Measurements from ENCODE around the gene ZNF248.
"Not testable (repeated sequence)": the region's sequence is repeated elsewhere in the genome, so short reads cannot be mapped to it uniquely, and the experiment has no call there.

ZNF248 gene

DNA sequence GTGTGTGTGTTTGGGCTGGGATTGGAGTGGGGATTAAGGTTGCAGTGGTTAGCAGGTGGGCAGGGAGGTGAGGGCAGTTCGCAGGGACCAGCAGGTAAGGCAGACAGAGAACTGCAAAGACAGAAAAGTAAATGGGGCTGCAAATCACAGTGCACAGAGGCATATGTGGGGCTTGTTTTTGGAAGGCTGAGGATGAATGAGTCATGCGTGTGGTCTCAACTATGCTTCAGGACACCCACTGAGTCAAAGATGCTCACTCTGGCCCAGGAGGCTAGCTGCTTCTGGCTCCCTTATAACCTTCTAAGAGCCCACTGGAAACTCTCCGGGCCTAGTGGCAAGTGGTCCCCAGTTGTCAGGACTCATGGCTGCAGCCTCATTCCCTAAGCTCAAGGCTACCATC is 118.2 kb downstream of the ZNF248 start:
- no peak for DNase-seq

DNA sequence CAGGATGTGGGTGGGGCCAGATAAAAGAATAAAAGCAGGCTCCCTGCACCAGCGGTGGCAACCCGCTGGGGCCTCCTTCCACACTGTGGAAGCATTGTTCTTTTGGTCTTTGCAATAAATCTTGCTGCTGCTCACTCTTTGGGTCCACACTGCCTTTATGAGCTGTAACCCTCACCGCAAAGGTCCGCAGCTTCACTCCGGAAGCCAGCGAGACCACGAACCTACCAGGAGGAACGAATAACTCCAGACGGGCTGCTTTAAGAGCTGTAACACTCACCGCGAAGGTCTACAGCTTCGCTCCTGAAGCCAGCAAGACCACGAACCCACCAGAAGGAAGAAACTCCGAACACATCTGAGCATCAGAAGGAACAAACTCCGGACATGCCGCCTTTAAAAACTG is 119.2 kb downstream of the ZNF248 start:
- not testable (repeated sequence) for DNase-seq

DNA sequence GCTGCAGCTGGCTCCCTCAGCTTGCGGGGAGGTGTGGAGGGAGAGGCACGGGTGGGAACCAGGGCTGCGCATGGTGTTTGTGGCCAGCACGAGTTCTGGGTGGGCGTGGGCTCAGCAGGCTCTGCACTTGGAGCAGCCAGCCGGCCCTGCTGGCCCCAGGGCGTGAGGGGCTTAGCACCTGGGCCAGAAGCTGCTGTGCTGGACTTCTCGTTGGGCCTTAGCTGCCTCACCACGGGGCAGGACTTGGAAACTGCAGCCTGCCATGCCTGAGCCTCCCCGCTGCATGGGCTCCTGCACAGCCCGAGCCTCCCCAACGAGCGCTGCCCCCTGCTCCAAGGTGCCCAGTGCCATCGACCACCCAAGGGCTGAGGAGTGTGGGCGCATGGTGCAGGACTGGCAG is 120.1 kb downstream of the ZNF248 start:
- DNase-seq: no peak

DNA sequence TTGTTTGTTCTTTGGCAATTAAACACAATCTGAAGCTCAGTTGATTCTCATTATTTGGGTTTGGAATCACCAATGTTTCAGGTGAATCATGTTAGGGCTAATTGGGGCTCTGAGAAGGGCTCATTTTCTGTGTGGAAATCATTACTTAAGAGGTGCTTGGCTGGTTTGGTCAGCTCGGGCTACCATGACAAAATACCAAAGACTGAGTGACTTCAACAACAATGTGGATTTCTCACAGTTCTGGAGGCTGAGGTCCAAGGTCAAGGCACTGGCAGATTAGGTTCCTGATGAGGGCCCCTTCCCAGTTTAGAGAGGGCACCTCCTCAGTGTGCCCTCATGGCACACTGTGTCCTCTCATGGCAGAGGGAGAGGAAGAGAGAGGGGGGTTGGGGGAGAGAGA is 121.3 kb downstream of the ZNF248 start:
- no peak for DNase-seq

DNA sequence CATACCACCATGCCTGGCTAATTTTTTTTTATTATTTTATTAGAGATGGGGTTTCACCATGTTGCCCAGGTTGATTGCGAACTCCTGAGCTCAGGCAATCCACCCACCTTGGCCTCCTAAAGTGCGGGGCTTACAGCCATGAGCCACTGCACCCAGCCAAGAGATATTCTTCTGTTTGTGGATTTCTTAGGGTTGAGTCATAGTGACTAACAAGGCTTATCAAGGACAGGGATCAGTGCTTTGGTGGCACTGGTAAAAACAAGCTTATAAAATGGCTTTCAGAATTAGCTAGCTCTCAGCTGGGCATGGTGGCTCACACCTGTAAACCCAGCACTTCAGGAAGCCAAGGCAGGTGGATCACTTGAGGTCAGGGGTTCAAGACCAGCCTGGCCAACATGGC is 122.4 kb downstream of the ZNF248 start:
- DNase-seq: no peak

Data from stimulated activated CD4-positive, alpha-beta T cell treated with anti-CD3 and anti-CD28 coated beads, Interleukin-2, amount 100 ng/mL, for 24 hours (primary cell).